SK-N-SH (cell line): Measurements from ENCODE around the gene SMLR1.

Experiments
- SMC3 ChIP-seq: IDR thresholded peaks from 2 replicates; pipeline ENCODE4 v1.6.1; 2012; ENCODE audit warnings: low read depth, low read length, improper control_type of control experiment
- TF ChIP-seq, protein P1 (sequence below): fragments of 200-600 bp; sonication (generic); IDR thresholded peaks from 2 replicates; pipeline ENCODE4 v1.6.1; 2017; ENCODE audit warnings: antibody characterized with exemption, mild to moderate bottlenecking, moderate library complexity
- TF ChIP-seq, protein P2 (sequence below): IDR thresholded peaks from 2 replicates; pipeline ENCODE4 v1.4.0; 2012; ENCODE audit warnings: low read depth

DNA sequence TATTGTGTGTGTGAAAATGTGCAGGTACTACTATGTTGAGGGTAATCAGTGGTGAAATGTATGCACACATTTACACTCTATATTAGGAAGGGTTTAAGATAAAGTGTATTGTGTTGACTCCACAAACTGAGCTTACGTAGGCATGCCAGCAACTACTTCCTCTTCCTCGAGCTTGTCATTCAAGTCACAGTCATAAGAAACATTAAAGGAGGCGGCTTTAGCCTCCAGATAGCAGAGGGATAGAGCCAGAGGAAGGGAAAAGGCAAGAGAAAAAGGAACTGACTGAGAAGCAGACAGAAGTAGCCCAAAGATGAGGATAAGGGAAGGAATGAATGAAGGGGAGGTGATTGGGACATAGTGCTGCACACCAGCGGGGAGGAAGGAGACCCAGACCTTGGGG, 55.2 kb downstream of the SMLR1 start:
- TF ChIP-seq, protein P1, sequence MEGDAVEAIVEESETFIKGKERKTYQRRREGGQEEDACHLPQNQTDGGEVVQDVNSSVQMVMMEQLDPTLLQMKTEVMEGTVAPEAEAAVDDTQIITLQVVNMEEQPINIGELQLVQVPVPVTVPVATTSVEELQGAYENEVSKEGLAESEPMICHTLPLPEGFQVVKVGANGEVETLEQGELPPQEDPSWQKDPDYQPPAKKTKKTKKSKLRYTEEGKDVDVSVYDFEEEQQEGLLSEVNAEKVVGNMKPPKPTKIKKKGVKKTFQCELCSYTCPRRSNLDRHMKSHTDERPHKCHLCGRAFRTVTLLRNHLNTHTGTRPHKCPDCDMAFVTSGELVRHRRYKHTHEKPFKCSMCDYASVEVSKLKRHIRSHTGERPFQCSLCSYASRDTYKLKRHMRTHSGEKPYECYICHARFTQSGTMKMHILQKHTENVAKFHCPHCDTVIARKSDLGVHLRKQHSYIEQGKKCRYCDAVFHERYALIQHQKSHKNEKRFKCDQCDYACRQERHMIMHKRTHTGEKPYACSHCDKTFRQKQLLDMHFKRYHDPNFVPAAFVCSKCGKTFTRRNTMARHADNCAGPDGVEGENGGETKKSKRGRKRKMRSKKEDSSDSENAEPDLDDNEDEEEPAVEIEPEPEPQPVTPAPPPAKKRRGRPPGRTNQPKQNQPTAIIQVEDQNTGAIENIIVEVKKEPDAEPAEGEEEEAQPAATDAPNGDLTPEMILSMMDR: no peak
- TF ChIP-seq, protein P2, sequence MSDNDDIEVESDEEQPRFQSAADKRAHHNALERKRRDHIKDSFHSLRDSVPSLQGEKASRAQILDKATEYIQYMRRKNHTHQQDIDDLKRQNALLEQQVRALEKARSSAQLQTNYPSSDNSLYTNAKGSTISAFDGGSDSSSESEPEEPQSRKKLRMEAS: no peak
- TF ChIP-seq SMC3: no peak
